Smooth muscle cell (in vitro differentiated cells): ENCODE data around the gene AQP5. TPM values are rescaled to one million over a fixed set of nuclear protein-coding genes. Genes with fewer than 3 reads are reported as not detected.
"Not testable (repeated sequence)": the region's sequence is repeated elsewhere in the genome, so short reads cannot be mapped to it uniquely, and the experiment has no call there.

ENCODE experiments used
- DNase-seq: peaks from one replicate; lab custom pipeline; 2025; ENCODE audit not compliant: unreplicated experiment; lab: John Stamatoyannopoulos, UW
- H2AFZ ChIP-seq: fragments of 200-600 bp; sonication (generic); 2 replicates; pipeline ENCODE4 v1.6.0; 2016; ENCODE audit warnings: antibody characterized with exemption, low read depth, mild to moderate bottlenecking
- H3F3A ChIP-seq: fragments of 200-600 bp; sonication (generic); 2 replicates; pipeline ENCODE4 v1.6.0; 2017; ENCODE audit warnings: antibody characterized with exemption, low read depth
- H3K27ac ChIP-seq: fragments of 200-600 bp; sonication (generic); 2 replicates; pipeline ENCODE4 v1.5.1; 2016; ENCODE audit warnings: low read depth, mild to moderate bottlenecking
- H3K27me3 ChIP-seq: fragments of 200-600 bp; sonication (generic); 2 replicates; pipeline ENCODE4 v1.6.1; 2016; ENCODE audit warnings: low read depth, mild to moderate bottlenecking
- H3K36me3 ChIP-seq: fragments of 200-600 bp; sonication (generic); 2 replicates; pipeline ENCODE4 v1.5.1; 2016; ENCODE audit warnings: low read depth
- H3K4me1 ChIP-seq: fragments of 200-600 bp; sonication (generic); 2 replicates; pipeline ENCODE4 v1.5.1; 2016; ENCODE audit warnings: low read depth
- H3K4me2 ChIP-seq: fragments of 200-600 bp; sonication (generic); 2 replicates; pipeline ENCODE4 v1.6.0; 2016; ENCODE audit warnings: mild to moderate bottlenecking
- H3K4me3 ChIP-seq: fragments of 200-600 bp; sonication (generic); 2 replicates; pipeline ENCODE4 v1.5.1; 2016; ENCODE audit warnings: mild to moderate bottlenecking
- H3K79me2 ChIP-seq: fragments of 200-600 bp; sonication (generic); 2 replicates; pipeline ENCODE4 v1.6.0; 2016; ENCODE audit warnings: low read depth, mild to moderate bottlenecking
- H3K9ac ChIP-seq: fragments of 200-600 bp; sonication (generic); 2 replicates; pipeline ENCODE4 v1.6.0; 2016; ENCODE audit warnings: low read depth
- H3K9me3 ChIP-seq: fragments of 200-600 bp; sonication (generic); replicated peaks from 2 replicates; pipeline ENCODE4 v1.5.1; 2016; ENCODE audit warnings: low read depth
- H4K20me1 ChIP-seq: fragments of 200-600 bp; sonication (generic); 2 replicates; pipeline ENCODE4 v1.6.0; 2016; ENCODE audit warnings: low read depth
- CTCF ChIP-seq: fragments of 200-600 bp; sonication (generic); IDR thresholded peaks from 2 replicates; pipeline ENCODE4 v1.5.1; 2017; ENCODE audit warnings: borderline replicate concordance, mild to moderate bottlenecking, antibody characterized with exemption; ENCODE audit not compliant: insufficient read depth, poor library complexity, severe bottlenecking
- WGBS: methylation state at CpG from one replicate; pipeline ENCODE4 v1.1.7; 2016; ENCODE audit warnings: low lambda C conversion rate; 5-methylcytosine and 5-hydroxymethylcytosine counted together
- polyA plus RNA-seq: library from polyadenylated mRNA; unstranded; fragments of >200 nt; fragmentation: Nextera tagmentation; extraction: Ambion mirVana; gene quantifications from 2 replicates; pipeline ENCODE4 v1.2.1, GENCODE V29; 2016
- total RNA-seq: library from RNA; depleted of rRNA; stranded (reverse); fragments of >200 nt; gene quantifications from 2 replicates; pipeline ENCODE4 v1.2.3, GENCODE V29; 2014

AQP5 gene
- total and polyA plus RNA-seq, 2 experiments from 2014 or later, result not detected

DNA sequence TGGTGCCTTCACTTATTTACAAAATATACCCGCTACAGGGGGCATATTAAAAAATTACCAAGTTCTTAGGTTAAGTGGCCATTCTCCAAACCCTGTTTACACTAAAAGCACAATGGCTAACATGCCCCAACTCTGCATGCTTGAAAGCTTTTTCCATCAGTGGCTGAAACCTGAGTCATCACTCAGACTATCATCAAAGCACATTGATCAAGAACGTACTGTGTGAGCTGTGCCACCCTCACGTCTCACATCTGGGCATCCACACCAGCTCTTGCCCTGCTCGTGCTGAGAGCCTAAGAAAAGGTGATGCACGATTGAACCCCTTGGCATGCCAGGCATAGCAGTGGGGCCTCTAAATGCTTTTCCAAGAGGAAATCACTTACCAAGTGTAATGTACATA is 24.3 kb downstream of the AQP5 start:
- Histone ChIP-seq H3K4me2 (no peak overlapping the region), H3K36me3 (no peaks in the 10 kb centered on the region), H3K9ac (no peak overlapping the region), H3K4me3 (no peak overlapping the region), H3K27me3 (peaks cover 1% of the 10 kb centered on the region), H3F3A (peaks cover 16% of the 10 kb centered on the region), H3K79me2 (no peaks in the 10 kb centered on the region), H2AFZ (no peak overlapping the region), H4K20me1 (peaks cover 4% of the 10 kb centered on the region), H3K27ac (no peak overlapping the region), H3K9me3 (no peaks in the 10 kb centered on the region), H3K4me1 (peaks cover 15% of the 10 kb centered on the region)
- no peak for TF ChIP-seq CTCF
- 67% methylated on average over 5 of the region's 5 CpGs for WGBS
- no peak for DNase-seq

GRCh38 chr12:49986476-49986875 is 24.8 kb downstream of the AQP5 start:
- H3K9ac ChIP-seq, H3K27me3 ChIP-seq, H3K4me3 ChIP-seq, H3K9me3 ChIP-seq, DNase-seq, H3K36me3 ChIP-seq, H3K79me2 ChIP-seq, H3K4me2 ChIP-seq, H4K20me1 ChIP-seq, H3K27ac ChIP-seq, H2AFZ ChIP-seq: not testable (repeated sequence)
- H3K4me1 ChIP-seq, result peaks cover 15% of the 10 kb centered on the region
- peaks cover 16% of the 10 kb centered on the region for H3F3A ChIP-seq
- WGBS, result 87% methylated on average over 3 of the region's 3 CpGs

DNA sequence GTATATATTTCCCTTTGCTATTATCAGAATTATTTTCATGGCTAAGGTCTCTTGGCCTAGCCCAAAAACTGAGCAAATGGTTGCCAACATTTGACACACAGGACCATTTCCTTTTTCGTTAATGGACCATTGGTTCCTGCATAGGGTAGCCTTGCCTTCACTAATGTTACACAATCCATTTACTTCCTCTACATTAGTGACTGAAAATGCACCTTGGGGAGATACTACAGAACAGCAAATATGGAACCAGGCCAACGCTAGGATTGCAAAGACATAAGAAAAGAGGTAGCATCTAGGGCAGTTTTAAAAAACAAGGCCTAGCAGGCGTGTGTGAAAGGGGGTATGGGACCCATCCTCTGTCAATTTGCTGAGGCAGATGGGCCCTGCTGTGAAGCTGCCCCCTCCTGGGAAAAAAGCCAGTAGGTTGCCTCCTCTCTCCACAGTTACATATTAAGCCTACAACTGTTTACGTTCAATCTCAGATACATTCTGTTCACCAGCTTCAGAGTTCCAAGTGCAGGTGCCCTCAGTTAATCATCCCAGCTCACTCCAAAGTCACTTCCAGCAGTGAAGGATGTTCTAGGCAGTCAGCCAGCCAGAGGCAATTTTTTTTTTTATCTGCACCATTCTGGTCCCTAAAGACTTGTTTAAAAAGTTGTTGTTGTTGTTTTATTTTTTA is 26.1 kb downstream of the AQP5 start:
- no peak overlapping the region for H3K4me3 ChIP-seq
- H3F3A ChIP-seq, result peaks cover 16% of the 10 kb centered on the region
- no peak overlapping the region for H2AFZ ChIP-seq
- H3K27ac ChIP-seq, result no peak overlapping the region
- H3K79me2 ChIP-seq, result no peaks in the 10 kb centered on the region
- no peak for DNase-seq
- H3K9me3 ChIP-seq, result no peaks in the 10 kb centered on the region
- H3K36me3 ChIP-seq, result no peaks in the 10 kb centered on the region
- TF ChIP-seq CTCF, result no peak
- no peak overlapping the region for H3K9ac ChIP-seq
- H3K4me2 ChIP-seq, result no peak overlapping the region
- WGBS, result 99% methylated on average over 4 of the region's 4 CpGs
- no peaks in the 10 kb centered on the region for H3K27me3 ChIP-seq
- H3K4me1 ChIP-seq, result peaks cover 15% of the 10 kb centered on the region
- peaks cover 4% of the 10 kb centered on the region for H4K20me1 ChIP-seq

DNA sequence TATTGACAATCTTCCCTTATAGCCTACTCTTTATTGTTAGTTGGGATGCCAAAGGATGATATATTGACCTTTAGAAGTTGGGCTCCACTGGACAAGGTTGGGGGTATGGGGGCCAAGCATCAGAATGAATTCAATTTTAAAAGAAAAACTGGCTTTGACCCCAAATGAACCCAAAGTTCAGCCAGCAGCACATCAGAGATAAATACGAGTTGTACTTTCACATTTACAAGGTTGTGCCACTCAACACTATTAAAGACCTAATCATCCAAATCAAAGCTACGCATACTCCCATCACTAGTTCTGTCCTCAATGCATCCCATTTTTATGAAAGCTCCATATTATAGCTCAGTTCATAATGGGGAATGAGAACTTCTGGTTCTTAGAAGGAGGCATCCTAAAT is 27.7 kb downstream of the AQP5 start:
- H3K9ac ChIP-seq, H3K27me3 ChIP-seq, H3K79me2 ChIP-seq, DNase-seq, H3K36me3 ChIP-seq, H4K20me1 ChIP-seq, H2AFZ ChIP-seq, H3K9me3 ChIP-seq, H3K4me3 ChIP-seq, H3K27ac ChIP-seq, H3K4me2 ChIP-seq: not testable (repeated sequence)
- 93% methylated on average over 2 of the region's 2 CpGs for WGBS
- H3K4me1 ChIP-seq, result peaks cover 11% of the 10 kb centered on the region
- peaks cover 13% of the 10 kb centered on the region for H3F3A ChIP-seq
